Activated naive CD8-positive, alpha-beta T cell treated with anti-CD3 and anti-CD28 coated beads, Interleukin-2, amount 50 U/mL, for 16 hours (primary cell): ENCODE measurements around the gene LBX1.

ENCODE experiments used
- DNase-seq: peaks from one replicate; pipeline ENCODE4 v3.0.0-alpha.2; 2020; ENCODE audit warnings: low read depth, low spot score

LBX1 gene

DNA sequence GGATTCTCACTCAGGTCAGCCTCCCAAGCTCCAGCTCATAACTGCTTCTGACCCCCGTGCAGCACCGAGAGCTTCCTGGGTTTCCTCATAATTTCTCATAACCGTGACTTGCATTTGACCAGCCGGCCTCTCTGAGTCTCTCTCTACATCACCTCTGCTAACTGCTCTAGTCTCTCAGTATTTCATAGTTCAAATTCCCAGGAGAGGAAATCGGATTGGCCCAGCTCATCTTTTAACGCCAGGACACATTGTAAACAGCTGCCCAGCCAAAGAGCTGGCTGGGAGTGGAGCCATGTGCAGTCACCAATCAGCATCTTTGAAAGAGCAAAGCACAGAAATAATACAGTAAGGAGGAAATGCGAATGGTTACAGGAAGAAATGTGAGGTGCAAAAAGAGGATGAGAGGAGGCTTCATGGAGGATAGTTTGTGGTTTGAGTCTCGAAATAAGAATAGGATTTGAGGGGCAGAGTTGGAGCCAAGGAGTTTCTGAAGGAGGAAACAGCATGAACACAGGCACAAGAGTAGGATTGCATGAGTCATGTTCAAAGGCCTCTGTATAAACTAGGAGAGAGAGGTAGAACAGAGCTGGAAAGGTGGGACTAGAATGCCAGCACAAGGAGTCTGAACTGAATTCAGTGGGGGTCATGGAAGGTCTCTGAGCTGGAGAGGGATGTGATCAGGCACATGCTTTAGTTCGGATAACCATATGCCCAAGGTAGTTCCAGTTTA, 15.2 kb upstream of the LBX1 start:
- no peak for DNase-seq

DNA sequence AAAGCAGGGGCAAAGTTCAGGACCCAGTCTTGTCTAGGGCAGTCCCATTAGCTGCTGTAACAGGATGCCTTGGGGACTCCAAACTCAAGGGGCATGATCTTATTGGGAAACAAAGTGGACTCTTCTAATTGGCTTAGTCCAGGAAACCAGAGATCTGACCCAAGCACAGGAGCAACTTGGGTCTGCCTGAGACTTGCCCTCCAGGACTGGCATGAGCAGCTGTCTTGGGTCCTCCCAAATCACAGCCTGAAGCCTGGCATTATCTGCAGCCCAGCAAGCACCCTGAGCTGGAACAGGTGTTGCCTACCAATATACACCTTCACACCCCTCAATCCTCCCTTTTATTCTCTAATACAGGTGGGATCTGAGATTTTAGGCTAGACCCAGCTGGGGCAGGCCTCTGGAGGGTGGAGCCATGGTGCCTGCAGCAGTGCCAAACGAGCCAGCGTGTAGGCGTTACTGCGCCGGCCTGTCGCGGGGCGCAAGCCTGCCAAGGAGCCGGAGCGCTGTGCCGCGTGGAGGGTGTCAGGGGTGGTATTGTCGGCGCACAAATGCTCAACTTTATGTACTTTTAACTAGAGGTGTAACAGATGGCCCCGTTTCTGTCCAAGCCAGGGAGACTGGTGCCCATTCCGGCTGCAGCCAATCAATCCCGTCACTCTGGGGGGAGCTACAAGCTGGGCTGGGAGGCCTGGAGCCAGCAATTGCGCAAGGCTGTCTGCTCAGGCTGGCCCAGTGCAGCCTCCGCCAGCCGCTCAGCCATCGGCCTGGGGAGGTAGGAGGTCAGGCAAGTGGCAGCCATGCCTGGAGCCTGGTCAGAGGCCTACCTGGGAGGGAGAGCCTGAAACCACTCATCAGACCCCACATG, 12.8 kb upstream of the LBX1 start:
- no peak for DNase-seq

DNA sequence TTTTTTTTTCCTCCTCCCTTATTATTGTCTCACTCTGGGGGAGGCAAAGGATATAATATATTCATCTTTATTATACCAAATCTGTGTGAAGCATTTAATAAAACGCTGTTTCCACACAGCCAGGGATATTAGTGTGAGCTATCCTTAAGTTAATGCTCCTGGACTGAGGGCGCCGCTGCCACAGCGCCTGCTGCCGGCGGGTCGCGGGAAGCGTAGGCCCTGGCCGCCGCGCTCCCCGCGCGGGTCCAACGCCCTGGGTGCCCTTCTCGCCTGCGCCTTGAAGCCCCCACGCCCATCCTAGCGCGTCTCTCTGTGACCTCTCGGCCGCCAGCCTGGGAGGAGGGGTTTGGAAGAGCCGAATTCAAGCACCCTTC, 9.5 kb upstream of the LBX1 start:
- no peak for DNase-seq

DNA sequence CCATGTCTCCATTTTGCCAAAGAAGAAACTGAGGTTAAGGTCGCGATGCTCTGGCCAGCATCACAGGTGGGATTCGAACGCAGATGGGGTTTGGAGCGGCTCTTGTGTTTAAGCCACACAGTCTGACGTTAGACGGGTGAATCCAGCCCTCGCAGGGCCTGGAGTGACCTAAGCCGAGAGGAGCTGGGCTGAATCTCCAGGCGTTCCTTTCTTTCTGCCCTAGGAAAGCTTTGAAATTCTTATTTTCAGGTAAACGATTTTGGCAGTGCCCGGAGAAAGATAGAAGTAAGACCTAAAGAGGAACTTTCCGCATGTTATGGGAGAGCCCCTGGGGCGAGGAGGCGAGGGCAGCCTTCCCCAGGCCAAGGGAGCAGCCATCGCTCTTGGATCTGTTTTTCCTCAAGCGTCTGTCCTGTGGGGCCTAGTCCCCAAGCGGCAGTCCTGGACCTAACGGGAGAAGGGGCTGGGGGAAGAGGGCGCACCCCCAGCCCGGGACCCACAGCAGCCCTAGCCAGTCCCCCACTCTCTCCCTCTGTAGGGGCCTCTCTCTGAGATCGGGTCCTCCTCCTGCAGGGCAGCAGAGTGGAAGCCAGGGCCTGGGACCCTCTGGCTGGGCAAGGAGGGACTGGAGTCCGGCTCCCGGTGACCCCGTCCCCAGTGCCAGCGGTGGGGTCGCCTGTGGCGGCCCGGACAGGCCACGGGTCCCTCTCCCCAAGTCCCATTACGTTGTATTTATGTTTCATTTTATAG, 8.9 kb upstream of the LBX1 start:
- DNase-seq = no peak

DNA sequence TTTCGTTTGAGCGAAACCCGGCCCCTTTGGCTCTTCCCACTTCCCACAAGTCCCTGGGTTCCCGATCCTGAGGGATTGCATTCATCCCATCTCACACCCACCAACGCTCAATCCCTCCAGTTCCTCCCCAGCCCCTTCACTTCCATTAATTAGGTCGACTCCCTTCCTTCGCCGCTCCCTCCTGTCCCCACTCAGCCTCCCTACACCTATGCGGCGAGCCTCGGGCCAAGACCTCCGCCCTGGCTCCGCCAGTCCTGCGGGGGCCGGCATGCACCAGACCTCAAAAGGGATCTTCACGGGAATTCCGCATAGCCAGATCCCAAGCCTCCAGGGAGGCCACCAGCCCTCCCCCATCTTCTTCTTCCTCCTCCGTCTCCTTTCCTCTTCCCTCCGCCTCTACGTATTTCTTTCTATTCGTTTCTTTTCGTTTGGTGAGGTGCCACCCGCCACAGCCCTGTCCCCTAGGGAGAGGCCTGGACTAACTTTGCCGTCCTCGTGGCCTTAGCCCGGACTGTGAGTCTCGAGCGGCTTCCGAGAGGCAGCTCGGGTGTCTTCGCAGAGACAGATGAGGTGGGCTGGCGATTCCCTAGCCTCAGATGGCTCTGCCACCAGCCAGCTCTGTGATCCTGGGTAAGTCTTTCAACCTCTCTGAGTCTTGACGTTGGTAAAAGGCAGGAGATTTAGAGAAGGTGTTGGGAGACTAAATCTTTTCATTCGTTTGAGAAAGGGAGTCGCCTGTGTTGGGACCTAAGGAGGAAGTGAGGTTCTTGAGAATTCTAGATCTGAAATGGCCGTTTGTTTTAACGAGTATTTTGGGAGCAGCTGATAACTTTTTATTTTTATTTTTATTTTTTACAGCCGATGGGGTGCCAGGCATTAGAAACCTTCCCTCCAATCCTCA, 8.1 kb upstream of the LBX1 start:
- no peak for DNase-seq

DNA sequence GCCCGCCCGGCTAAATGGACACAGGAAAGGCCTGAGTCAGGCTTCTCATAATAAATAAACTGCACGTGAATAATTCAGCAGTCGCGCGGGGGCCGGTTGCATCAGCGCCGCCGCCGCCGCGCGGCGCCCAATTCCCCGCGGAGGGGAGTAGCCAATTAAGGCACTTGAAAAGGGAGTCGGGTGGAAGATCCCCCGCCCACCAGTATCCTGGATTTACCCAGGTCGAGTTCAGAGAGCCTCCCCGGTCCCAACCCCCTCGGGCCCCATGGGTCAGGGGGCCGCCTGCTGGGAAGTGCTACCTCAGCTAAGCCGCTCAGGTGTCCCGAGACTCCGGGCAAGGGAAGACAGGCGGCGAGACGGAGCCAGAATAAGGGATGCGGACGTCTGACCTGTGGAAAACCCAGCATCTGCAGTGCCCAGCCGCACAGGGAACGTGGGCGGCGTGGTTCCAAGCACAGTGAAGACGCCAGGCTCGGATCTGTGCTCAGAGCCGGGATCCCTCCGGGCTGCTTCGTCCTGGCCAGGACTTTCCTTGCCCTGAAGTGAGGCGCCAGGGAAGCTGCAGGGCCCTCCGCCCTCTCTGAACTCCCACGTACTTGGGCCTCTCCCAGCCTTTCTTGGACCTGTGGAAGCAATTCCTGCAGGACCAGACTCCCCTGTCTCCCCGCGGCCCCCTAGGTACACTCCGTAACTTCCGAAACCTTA, 7.3 kb upstream of the LBX1 start:
- DNase-seq = no peak

DNA sequence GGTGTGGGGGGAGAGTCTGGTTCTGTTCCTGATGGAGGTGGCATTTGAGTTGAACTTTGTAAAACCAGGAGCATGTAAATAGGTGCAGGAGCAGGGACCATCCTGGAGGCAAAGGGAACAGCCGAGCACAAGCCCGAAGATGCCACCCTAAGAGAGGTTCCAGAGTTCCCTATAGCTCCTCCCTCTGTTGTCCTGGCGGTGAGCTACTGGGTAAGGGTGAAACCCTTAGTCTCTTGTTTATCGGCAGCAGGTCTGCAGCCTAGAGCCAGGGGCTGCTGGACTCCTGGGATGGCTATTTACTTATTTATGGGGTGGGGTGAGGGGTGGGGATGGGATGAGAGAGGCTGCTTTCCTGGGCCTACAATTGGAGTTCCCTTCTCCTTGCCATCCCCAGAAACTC, 6.5 kb upstream of the LBX1 start:
- no peak for DNase-seq

DNA sequence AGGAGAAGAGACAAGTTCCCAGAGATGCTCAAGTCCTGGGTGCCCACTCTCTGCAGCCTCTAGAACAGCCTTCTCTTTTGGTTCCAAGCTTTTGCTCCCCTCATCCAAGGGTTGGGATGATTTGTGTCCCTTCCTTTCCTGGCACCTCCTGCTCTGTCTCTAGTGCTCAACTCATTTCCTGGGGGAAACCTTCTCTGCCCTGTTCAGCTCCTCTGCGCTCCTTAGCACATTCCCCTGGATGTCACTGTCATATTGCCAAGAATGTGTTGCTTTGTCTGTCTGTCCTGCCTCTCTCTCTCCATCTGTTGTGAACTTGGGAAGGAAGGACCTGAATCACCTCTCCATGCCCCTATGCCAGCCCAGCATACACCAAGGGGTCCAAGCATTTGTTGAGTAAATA, 5.1 kb upstream of the LBX1 start:
- no peak for DNase-seq

DNA sequence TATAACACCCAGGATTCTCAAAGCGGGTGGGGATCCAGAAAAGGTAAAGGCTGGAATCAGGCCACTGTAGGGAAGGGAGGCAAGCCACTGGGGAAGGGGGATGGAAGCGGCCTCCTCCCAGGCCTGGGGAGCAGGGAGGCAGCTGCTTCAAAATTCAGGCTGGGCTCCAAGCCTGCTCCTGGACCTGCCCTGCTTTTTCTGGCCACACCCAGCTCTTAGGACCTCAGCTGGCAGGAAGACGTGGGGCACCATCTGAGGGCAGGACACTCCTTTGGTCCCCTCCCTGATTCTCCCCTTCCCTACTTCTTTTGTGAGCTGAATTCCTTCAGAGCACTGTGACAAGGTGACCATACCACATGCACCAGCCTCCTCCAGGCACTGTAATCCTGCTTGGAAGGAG, 4.6 kb upstream of the LBX1 start:
- no peak for DNase-seq

DNA sequence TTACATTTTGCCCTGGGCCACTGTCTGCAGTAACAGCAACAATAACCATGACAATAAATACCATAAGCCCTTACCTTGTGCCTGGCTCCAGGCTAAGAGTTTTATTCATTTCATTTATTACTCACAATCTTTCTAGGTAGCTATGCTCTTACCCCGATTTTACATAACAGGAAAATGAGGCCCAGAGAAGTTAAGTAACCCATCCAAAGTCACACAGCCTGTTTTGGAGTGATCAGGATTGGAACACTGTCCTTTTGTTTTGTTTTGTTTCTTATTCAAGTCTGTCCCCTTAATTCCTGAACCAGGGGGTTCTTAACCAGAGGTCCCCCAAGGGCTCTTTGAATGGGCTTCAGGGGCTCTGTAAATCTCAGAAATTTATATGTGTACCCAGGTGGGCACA, 4.2 kb upstream of the LBX1 start:
- no peak for DNase-seq

DNA sequence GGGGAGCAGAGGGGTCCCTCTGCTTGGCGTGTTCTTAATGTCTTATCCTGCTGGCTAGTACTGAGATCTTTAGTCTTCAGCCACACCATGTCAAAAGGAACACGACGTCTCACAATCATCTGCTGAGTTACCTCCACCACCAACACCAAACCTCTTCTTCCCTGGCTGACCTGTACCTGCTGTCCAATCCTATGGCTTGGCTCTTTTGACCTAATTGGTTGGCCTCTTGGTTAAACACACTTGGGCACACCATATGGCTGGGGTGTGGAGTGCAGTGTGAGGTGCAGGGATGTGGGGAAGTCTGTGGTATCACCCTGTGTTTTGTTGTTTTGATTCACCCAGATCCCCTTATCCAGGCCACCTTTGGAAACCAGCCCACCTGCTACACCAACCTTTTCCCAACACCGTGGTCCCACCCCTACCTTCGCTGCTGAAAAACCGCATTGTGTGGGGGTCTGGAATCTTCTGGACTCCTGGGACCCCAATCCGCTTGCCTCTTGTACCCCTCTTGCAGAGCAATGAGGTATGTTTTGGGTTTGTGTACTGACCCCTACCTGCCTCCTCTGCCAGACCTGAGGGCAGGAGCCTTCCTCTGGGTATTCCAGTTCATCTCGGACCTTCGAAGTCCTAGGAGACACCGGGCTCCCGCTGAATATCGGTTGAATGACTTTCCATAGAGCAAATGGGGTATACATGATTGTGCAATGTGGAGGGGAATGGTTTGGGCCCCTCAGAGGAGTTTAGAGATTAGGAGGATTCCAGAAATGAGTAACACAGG, 2.8 kb upstream of the LBX1 start:
- no peak for DNase-seq

DNA sequence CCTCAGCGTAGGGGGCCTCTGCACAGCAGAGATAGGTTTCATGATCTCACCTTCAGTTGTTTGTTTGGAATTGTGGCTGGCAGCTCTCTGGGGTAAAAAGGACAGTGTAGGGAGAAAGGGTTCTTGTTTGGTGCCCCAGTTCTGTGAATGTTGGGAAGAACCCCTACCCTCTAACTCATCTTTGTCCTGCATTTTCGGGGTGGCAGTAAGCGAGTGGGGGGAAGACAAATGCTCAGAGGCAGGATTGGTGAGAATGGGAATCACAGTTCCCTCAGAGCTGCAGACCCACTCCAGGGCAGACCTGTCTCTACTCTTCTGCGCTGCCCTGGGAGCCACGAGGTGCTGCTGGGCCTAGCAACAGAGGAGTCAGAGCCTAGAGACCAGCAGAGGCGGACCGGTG, 1.8 kb upstream of the LBX1 start:
- no peak for DNase-seq

DNA sequence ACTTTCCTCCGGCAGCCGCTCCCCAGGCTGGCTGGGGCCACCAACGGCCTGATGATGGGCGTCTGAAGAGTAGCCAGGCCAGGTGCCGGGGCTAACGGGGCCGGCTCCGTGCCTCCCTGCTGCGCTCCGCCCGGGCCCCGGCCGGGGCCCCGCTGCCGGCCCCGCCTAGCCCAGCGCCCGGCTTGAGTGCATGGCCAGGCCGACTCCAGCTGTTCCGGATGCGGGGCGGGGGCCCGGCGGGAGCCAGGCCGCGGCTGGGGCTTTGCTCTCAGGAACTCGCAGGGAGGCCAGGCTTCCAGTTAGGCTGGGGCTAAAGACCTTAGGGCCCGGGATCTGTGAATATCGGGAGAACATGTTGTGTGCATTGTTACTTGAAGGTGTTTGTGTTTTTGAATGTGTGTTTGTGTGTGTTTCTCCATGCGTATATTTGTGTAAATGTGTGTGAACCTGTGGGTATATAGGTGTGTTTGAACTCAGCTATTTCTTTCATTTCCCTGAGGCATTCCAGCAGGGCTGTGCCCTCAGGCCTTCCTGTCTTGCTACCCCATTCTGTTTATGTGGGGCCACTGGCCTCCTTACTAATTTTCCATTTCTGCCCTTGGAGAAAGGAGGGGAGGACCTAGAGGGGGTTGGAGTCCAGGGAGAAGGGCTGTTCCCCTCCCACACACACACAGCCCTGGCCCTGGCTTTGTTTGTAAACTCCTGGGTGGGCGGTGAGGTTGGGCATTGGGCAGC, 1.1 kb upstream of the LBX1 start:
- DNase-seq = no peak

DNA sequence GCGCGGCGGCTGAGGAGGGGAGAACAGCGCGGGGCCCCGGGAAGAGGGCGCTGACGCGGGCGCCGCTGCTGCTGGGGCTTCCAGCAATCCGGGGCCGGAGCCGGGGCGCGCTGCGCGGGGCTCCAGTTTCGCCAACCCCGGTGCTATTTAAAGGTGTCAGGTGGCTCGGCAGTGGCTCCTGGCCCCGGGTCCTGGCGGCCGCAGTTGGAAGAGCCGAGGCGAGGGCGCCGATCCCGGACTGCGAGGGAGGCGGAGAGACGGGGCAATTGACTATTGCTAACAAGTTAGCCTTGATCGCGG, 347 bp downstream of the LBX1 start:
- DNase-seq = no peak

DNA sequence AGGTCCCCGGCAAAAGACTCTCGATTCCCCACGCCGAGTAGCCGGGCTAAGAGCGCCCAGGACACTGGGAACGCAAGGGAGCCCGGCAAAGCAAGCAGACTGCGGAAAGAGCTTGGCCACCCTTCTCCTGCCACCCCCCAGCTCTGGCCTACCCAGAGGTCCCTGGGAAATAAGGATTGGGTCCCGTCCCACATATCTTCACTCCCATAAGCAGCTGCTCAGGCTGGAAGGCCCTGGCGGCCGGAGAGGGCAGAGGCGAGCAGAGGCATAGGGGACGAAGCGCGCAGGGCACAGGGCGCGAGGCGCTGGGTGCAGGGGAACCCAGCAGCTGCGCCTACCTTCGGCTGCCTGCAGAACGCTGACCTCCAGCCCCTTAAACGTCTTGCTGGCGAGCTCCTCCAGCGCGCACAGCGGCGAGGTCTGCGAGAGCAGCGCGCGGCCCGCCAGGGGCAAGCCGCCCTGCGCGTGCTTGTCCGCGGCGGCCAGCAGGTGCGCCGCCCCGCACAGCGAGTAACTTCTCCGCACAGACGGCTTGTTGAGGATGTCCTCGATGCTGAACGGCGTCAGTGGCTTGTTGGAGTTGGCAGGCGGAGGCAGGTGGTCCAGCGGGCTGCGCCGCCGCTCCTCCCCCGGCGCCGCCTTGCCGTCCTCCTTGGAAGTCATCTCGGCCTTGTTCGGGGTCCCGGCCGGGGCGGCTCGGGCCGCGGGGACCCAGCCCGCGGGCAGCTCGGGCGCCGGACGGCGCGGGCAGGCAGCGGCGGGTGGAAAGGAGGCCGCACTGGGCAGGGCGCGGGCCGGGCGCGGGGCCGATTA, 904 bp downstream of the LBX1 start:
- no peak for DNase-seq

DNA sequence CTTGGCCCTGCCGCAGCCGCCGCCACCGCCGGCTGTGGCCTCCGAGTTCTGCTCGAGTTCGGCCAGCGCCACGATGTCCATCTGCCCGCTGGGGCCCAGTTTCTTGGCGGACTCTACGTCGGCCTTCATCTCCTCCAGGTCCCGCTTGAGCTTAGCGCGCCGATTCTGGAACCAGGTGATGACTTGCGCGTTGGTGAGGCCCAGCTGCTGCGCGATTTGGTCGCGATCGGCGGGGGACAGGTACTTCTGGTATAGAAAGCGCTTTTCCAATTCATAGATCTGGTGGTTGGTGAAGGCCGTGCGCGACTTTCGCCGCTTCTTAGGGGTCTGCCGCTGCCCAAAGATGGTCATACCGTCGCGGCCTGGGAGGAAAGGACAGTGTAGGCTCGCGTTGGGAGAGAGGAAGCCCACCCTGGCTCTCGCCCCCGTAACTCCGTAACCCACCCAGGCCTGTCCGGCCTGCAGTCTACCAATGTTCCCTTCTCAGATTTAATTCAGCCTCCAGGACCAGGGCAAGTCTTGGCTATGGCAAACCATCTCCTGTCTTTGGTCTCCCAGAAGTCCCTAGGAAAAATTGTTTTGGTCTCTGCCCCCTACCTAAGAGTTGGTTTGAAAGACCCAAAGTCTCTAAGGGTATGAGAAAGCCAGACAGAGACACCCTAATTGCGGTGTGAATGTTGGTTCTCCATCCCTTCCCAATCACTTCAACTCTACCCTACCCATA, 1.7 kb downstream of the LBX1 start:
- no peak for DNase-seq

DNA sequence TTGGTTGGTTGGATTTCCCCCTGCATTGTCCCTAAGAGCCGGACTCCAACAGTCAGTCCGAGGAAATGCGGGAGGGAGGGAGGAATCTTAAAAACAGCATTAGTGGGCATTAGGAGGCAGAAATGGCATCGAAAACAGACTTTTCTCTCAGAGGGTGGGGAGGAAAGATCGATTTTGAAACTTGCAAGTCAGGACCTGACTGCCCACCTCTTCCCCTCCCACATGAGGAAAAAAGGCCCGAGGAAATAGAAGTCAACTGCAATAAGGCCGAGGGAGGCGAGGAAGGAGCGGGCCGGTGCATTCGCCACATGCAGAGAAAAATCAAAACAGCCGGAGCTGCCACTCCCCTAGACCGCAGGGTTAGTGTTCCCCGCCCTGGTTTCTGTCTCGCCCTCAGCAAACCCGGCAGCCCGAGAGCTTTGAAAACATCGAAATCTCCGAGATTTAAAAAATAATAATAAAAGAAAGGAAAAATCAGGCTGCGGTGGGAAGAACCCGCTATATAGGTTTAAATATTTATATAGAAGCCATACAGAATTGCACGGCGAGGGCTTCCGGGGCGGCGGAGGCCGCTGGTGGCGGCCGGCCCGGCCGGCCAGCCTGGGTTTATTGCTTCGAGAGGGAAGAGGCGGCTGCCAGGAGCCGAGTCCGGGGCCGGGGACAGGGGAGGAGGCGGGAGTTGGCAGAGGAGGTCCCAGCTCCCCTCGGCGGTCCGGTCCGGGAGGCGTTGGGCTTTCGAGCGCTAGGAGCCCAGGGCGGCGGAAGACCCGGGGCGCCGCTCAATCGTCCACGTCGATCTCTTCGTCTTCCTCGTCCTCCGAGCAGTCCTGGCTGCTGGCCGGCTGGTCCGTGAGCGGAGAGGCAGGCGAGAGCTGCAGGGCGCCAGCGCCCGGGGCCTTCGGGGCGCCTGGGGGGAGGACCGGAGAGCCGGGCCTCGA, 2.5 kb downstream of the LBX1 start:
- no peak for DNase-seq
